ENCODE measurements around the gene PRKD1. TPM values are rescaled to one million over a fixed set of nuclear protein-coding genes. Genes with fewer than 3 reads are reported as not detected.

Gene PRKD1
- total RNA-seq, 3 donors from 2014 or later (not counting 1 experiment from before 2014, with no cell fraction given), result not detected

DNA sequence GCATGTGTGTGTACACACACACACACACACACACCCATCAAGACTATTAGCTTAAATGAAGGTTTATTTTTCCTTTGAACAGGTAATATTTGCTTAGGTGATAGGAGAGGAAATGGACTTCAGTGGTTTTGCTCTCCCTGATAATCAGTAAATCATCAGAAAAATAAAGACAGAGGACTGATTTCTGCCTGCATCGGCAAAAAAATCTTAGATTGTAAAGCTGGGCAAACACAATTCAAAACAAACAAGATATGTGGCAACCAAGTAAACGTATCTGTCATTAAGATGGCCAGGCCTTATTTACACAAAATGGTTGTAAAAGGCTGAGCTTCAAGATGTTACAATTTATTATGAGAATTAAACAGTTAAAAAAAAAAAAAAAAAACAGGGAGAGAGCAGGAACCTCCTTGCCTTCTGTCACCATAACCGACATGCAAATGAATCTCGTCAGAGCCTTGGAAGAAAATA is 31.3 kb downstream of the PRKD1 start:
- peaks cover 3% of the 10 kb centered on the region for H3K9me3 ChIP-seq (ENCODE audit: control insufficient read depth, insufficient read depth, low read length)
- intact Hi-C loops (cut with micrococcal nuclease), result no loop called here
- no peak overlapping the region for H3K4me3 ChIP-seq (ENCODE audit: low read length)
- no peak overlapping the region for H3K27ac Mint-ChIP-seq
- no peak for DNase-seq
- H3K27me3 ChIP-seq (ENCODE audit: control insufficient read depth, insufficient read depth, low read length), result no peaks in the 10 kb centered on the region
- no peak overlapping the region for H3K4me3 Mint-ChIP-seq
- no peaks in the 10 kb centered on the region for H3K4me1 Mint-ChIP-seq
- H3K9me3 Mint-ChIP-seq, result peaks cover 13 to 14% of the 10 kb centered on the region in 2 donors
- TF ChIP-seq, protein P1, sequence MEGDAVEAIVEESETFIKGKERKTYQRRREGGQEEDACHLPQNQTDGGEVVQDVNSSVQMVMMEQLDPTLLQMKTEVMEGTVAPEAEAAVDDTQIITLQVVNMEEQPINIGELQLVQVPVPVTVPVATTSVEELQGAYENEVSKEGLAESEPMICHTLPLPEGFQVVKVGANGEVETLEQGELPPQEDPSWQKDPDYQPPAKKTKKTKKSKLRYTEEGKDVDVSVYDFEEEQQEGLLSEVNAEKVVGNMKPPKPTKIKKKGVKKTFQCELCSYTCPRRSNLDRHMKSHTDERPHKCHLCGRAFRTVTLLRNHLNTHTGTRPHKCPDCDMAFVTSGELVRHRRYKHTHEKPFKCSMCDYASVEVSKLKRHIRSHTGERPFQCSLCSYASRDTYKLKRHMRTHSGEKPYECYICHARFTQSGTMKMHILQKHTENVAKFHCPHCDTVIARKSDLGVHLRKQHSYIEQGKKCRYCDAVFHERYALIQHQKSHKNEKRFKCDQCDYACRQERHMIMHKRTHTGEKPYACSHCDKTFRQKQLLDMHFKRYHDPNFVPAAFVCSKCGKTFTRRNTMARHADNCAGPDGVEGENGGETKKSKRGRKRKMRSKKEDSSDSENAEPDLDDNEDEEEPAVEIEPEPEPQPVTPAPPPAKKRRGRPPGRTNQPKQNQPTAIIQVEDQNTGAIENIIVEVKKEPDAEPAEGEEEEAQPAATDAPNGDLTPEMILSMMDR (IDR thresholded peaks at IDR 0.05), result no peak
- H3K4me1 ChIP-seq (ENCODE audit: control insufficient read depth, insufficient read depth, low read length), result no peaks in the 10 kb centered on the region
- ATAC-seq, result no peak
- 87% methylated on average over 3 of the region's 4 CpGs for WGBS (ENCODE audit: insufficient coverage)
- H3K36me3 ChIP-seq (ENCODE audit: control insufficient read depth, insufficient read depth, low read length), result no peaks in the 10 kb centered on the region
- peaks cover 6% of the 10 kb centered on the region for H3K36me3 Mint-ChIP-seq
- H3K27ac ChIP-seq (ENCODE audit: low read length), result no peak overlapping the region
- H3K27me3 Mint-ChIP-seq (ENCODE audit: low read depth in 2 of 2), result no peaks in the 10 kb centered on the region

DNA sequence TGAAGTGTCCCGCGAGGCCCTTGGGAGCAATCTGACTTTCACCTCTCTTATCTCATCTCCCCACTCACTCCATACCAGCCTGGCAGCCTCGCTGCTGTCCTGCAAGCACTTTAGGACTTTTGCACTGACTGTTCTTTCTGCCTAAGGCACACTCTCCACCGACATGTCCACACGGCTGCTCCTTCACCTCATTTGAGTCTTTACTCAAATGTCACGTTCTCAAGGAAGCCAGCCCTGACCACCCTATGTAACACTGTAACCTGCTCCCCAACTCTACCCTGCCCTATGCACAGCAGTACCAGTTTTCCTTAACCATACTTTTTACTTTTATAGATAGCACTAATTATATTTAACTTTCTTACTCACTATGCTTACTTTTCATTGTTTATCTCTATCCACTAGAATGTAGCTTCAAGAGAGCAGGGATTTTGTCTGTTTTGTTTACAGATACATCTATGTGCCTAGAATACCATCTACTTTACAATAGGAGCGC is 32.0 kb downstream of the PRKD1 start:
- no peak for DNase-seq
- 79% methylated on average over 6 of the region's 7 CpGs for WGBS (ENCODE audit: insufficient coverage)

DNA sequence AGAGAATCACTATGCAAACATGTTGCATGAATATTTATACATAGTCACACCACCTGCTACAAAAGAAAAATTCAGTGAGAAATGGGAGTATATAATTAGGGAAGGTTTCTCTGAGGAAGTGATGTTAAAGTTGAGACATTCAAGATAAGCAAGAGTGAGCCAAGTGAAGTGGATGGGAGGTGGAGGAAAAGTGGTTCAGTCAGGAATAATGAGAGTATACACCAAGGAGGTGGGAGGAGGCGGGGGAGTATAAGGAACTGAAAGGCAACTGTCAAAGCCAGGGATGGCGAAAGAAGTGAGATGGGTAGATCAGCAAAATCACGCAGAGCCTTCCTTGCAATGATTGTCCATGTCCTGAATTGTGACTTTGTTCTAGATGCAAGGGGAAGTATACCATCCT is 33.7 kb downstream of the PRKD1 start:
- 93% methylated on average over 3 of the region's 3 CpGs for WGBS (ENCODE audit: insufficient coverage)
- DNase-seq (no peak), ATAC-seq (no peak)
- Histone ChIP-seq H3K9me3 (ENCODE audit: control insufficient read depth, insufficient read depth, low read length) (peaks cover 3% of the 10 kb centered on the region), H3K36me3 (ENCODE audit: control insufficient read depth, insufficient read depth, low read length) (no peaks in the 10 kb centered on the region), H3K4me1 (ENCODE audit: control insufficient read depth, insufficient read depth, low read length) (no peaks in the 10 kb centered on the region), H3K27ac (ENCODE audit: low read length) (no peak overlapping the region), H3K4me3 (ENCODE audit: low read length) (no peak overlapping the region), H3K27me3 (ENCODE audit: control insufficient read depth, insufficient read depth, low read length) (no peaks in the 10 kb centered on the region)
- Mint-ChIP-seq H3K36me3 (no peaks in the 10 kb centered on the region), H3K27ac (no peak overlapping the region), H3K4me1 (no peaks in the 10 kb centered on the region), H3K9me3 (peaks cover 9 to 17% of the 10 kb centered on the region in 2 donors), H3K4me3 (no peak overlapping the region), H3K27me3 (ENCODE audit: low read depth in 2 of 2) (no peaks in the 10 kb centered on the region)
- TF ChIP-seq, protein P1 (IDR thresholded peaks at IDR 0.05), result no peak
- intact Hi-C loops (cut with micrococcal nuclease), result no loop called here

More for the DNA sequence above, 32.0 kb downstream of the PRKD1 start:
- TF ChIP-seq, protein P1 (IDR thresholded peaks at IDR 0.05), result no peak
- Mint-ChIP-seq H3K9me3 (peaks cover 9 to 14% of the 10 kb centered on the region in 2 donors), H3K27ac (no peak overlapping the region), H3K4me1 (no peaks in the 10 kb centered on the region), H3K36me3 (no peaks in the 10 kb centered on the region), H3K27me3 (ENCODE audit: low read depth in 2 of 2) (no peaks in the 10 kb centered on the region), H3K4me3 (no peak overlapping the region)
- Histone ChIP-seq H3K27me3 (ENCODE audit: control insufficient read depth, insufficient read depth, low read length) (no peaks in the 10 kb centered on the region), H3K4me3 (ENCODE audit: low read length) (no peak overlapping the region), H3K4me1 (ENCODE audit: control insufficient read depth, insufficient read depth, low read length) (no peaks in the 10 kb centered on the region), H3K36me3 (ENCODE audit: control insufficient read depth, insufficient read depth, low read length) (no peaks in the 10 kb centered on the region), H3K27ac (ENCODE audit: low read length) (no peak overlapping the region), H3K9me3 (ENCODE audit: control insufficient read depth, insufficient read depth, low read length) (peaks cover 3% of the 10 kb centered on the region)
- intact Hi-C loops (cut with micrococcal nuclease), result no loop called here
- ATAC-seq, result no peak

DNA sequence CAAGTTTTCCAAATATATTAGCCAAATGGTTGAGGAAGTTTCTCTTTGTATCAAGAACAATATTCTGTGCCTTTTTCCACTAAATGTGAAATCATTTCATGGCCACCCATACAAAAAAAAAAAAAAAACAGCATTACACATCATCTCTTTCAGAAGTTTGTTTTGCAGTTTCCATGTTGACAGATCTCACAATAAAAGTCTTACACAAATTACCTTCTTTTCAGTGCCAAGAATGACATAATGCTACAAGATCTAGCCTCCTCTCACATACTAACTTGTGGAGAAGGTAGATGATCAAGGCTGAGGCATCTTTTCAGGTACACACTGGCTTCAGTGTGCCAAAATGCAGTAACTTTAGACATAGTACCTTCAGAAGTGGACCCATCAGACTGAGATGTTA is 35.3 kb downstream of the PRKD1 start:
- no peaks in the 10 kb centered on the region for H3K4me1 Mint-ChIP-seq
- Histone ChIP-seq H3K27me3 (ENCODE audit: control insufficient read depth, insufficient read depth, low read length) (no peaks in the 10 kb centered on the region), H3K36me3 (ENCODE audit: control insufficient read depth, insufficient read depth, low read length) (no peaks in the 10 kb centered on the region), H3K27ac (ENCODE audit: low read length) (no peak overlapping the region), H3K9me3 (ENCODE audit: control insufficient read depth, insufficient read depth, low read length) (peaks cover 3% of the 10 kb centered on the region), H3K4me1 (ENCODE audit: control insufficient read depth, insufficient read depth, low read length) (no peaks in the 10 kb centered on the region), H3K4me3 (ENCODE audit: low read length) (no peak overlapping the region)
- H3K27me3 Mint-ChIP-seq (ENCODE audit: low read depth in 2 of 2), result no peaks in the 10 kb centered on the region
- ATAC-seq (no peak), DNase-seq (no peak)
- no peak overlapping the region for H3K4me3 Mint-ChIP-seq
- H3K9me3 Mint-ChIP-seq, result peaks cover 11 to 21% of the 10 kb centered on the region in 2 donors
- intact Hi-C loops (cut with micrococcal nuclease), result no loop called here
- TF ChIP-seq, protein P1 (IDR thresholded peaks at IDR 0.05), result no peak
- H3K36me3 Mint-ChIP-seq, result no peaks in the 10 kb centered on the region
- no peak overlapping the region for H3K27ac Mint-ChIP-seq
